ENCODE data around the gene DPEP2.
"Not testable (repeated sequence)": the region's sequence is repeated elsewhere in the genome, so short reads cannot be mapped to it uniquely, and the experiment has no call there.

Gene DPEP2

DNA sequence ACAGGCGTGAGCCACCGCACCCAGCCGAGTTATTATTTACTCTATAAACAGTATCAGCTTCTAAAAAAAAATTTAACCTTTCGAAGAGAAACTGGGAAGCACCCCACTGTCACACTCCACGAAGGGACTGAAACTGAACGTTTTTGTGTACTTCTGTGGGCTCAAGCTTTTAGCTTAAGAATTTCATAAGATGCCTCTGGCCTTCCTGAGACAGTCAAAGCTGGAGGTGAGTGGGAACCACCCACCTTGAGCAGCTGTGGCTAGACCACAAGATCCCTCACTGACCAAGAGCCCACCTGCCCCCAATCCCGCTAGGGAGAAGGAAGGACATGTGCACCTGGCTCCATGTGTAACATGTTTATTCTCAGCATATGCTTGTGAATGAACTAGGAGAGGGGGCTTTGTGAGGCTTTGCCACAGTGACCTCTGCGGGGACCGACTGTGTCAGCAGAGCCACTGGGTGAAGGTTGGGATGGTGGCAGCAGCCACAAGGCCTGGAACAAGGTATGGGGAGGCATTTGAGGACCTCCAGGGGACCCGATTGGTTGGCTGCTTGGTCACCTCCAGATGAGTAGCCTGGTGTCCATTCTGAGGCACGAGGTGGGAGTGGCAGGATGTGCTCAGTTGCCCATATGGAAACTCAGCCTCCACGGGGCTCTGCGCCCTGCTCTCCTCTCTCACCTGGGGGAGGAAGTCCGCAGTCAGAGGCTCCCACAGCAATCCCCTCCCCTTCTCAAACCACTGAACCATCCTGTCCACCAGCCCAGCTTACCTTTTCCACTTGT is 23.8 kb downstream of the DPEP2 start:
- no peak for DNase-seq

DNA sequence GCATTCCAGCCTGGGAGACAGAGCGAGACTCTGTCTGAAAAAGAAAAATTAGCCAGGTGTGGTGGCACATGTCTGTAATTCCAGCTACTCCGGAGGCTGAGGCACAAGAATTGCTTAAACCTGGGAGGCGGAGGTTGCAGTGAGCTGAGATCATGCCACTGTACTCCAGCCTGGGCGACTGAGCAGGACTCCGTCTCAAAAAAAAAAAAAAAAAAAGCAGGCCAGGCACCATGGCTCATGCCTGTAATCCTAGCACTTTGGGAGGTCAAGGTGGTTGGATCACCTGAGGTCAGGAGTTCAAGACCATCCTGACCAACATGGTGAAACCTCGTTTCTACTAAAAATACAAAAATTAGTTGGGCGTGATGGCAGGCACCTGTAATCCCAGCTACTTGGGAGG is 27.0 kb downstream of the DPEP2 start:
- not testable (repeated sequence) for DNase-seq

DNA sequence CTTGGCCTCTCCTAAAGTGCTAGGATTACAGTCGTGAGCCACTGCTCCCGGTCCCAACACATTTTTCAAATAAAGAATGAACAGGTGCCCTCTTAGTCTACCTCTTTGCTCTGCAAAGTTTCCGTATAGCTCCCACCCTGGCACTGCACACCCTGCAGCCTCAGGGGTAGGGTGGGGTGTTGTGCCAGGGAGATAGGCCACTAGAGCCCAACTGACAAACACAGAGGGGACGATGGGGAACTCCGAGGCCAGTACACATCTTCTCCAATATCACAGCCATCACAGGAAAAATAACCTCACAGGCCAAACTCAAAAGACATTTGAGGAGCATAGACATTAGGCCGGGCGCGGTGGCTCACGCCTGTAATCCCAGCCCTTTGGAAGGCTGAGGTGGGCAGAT is 28.2 kb downstream of the DPEP2 start:
- no peak for DNase-seq

DNA sequence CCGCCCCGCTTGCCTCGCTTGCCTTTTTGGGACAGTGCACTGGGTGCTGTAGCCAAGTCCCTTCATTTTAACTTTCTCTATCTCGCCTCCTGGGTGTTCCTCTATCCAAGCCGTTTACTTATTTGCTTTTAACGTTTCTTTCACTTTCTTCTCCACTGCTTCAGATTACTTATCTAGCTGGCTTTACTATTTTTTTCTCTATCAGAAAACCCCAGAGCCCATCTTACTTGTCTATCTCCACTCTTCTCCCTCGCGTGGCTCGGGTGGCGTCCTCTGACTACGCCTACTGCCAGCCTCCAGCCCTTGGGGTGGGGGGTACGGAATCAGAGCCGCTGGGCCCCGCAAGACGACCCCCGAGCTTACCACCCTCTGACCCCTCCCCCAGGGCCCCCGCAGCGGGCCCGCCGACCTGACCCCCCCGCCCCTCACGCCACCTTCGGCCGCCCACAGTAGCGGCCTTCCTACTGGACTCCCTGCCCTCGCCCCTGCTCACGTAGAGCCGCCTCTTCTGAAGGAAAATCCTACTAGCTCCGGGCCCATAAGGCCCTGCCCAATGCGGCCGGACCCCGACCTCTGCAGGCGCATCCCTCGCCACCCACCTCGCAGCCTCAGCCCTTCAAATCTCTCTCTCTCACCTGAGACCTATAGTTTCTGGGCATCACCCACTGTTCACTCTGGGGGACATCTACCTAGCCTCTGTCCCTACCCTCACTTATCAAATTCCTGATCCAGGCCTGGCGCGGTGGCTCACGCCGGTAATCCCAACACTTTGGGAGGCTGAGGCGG is 29.8 kb downstream of the DPEP2 start:
- no peak for DNase-seq

DNA sequence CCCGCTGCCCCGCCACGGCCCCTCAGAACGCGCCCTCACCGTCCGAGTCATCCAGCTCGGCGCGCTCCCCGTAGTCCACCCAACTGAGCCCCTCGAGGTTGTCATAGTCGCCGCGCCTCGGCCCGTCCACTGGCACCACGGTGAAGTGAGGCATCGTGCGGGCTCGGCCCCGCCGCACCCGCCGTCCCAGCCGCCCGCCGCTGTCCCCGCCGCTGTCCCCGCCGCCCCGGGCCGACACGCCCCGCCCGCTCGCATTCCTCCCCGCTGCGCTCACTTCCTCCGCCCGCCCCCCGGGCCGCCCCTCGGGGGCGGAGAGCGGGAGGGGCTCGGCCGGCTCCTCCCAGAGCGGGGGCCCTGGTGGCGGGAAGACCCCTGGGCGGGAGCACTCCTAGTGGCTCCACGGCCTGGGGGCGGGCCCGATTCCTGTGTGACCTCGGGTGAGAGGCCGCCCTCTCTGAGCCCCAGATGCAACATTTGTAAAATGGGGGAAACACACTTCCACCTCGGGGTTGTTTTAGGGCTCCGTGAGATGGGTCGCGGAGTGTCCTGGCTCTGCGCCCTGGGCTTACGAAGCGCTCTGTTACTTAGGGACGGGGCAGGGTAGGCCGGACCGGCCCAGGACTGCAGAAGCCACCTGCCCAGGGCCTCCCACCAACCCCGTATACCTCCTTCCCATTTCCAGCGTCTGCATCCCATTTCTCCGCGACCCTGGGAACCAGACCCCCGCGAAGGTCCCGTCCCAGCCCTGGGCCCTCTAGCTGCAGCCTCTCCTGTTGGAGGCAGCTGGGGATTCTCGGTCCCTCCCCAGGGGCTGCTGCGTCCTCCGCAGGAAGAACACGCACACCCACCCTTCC is 30.7 kb downstream of the DPEP2 start, which contains the start of gene SLC12A4:
Gene SLC12A4, minus strand, starts transcription at position 238 of the 854 bp plus-strand sequence. Its CDS starts 84 bp downstream, at position 154.
- peak; percentile 78 for DNase-seq

DNA sequence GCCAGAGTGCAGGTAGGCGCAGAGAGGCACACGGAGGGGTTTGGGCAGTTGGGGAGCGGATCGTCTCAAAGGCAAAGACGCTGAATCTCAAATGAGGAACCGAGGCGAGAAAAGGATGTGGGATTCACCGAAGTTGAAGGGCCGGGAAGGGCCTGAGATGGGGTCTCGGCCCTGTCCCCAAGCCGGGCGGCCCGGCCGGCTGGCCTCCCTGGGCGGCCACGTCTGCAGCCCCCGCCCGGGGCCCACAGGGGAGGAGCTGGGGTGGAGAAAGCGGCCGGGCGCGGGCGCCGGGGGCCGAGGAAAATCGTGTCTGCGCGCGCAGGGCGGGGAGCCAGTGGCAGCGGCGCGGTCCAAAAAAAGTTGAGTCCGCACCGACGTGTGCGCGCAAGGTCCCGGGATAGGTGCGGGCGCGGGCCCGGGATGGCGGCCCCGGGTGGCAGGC is 31.3 kb downstream of the DPEP2 start:
- no peak for DNase-seq

DNA sequence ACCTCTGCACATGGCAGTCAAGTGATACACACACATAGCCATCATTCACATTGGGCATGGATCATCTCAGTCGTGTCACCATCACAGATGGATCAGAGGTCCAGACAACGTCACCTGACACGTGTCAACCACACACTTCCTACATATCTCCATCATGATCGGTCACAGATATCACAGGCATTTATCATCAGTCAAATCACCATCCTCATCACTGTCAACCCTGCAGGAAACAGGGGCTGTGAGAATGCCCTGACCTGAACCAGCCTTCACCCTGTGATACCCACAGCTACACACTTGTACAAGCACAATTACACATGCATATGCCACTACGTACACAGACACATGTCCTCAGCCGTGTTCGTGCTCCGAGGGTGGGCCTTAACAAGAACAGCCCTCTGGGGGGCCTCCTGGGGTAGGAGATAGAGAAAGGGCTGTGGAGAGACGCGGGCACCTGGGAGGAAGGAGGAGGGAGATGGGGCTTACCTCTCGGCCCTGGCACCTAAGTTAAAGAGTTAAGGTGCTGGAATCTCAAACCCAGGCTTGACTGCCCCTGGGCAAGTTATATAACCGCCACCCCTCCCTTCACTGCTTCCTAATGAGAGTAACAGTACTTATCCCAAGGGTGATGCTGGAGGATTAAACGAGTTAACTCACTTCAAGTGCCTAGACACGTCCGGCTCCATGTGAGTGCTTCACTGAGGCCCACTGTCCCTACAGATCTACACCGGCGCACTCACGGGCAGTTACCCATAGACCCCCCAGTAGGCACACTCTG is 31.9 kb downstream of the DPEP2 start:
- DNase-seq, result no peak

DNA sequence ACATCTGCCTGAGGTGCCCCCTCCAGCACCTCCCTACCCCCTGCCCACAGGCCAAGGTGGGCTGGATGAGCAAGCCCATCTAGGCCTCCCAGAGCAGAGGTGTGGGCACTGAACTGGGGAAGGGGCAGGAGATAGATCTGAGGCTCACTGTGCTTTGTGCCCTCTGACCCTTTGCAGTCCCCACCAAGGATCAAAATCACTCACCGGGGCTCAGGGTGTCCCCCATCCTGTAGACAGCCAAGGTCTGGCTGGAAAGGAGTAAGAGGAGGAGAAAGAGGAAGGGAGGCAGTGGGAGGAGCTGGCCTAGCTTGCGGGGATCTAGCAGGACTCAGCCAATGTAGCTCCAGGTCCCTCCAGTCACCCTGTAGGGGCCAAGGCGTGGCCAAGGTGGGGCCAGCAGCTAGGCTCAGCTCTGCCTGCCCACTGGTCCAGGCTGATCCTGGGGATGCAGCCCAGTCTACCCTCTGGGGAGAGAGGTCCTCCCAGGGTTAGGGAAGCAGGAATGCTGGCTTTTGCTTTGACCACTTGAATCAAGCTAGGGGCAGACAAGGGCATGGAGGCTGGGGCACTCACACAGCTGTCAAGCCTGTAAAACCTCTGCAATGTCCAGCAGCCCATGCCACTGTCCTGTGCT is 32.6 kb downstream of the DPEP2 start:
- no peak for DNase-seq

DNA sequence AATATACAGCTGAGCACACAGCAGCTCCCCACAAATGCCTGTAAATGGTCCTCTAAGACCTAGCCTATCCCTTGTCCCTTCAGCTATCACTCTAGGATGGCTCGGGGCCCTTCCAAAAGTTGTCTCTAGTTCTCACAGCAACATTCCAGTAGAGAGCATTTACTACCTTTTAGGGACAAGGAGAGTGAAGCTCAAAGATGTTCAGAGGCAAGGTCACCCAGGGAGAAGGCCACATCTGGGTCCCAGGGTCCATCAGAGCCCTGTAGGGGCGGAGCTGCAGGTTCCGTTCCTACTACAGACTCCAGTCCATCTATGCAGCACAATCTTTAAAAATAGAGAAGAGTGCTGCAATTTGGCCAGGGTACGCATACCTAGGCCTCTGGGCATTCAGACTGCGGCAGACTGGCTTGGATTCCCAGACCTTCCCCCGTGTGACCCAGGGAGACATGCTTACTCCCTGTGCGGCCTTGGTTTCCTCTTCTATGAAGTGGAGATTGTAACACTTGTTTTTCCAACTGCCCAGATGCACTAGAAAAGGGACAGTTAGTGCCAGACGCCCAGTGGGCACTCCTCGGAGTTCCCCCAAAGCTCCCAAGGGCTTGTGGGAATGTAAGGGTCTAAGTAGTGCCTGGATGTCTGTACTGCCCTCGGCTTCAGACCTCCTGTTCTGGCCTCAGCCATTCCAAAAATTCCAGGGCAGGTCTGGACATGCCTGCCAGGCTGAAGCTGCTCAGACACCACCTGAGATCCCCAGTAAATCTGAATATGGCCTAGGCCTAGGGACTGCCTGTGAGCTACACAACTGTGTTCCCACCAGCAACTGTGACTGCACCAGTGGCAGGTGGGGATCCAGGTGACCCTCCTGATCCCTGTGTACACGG is 33.4 kb downstream of the DPEP2 start:
- no peak for DNase-seq

DNA sequence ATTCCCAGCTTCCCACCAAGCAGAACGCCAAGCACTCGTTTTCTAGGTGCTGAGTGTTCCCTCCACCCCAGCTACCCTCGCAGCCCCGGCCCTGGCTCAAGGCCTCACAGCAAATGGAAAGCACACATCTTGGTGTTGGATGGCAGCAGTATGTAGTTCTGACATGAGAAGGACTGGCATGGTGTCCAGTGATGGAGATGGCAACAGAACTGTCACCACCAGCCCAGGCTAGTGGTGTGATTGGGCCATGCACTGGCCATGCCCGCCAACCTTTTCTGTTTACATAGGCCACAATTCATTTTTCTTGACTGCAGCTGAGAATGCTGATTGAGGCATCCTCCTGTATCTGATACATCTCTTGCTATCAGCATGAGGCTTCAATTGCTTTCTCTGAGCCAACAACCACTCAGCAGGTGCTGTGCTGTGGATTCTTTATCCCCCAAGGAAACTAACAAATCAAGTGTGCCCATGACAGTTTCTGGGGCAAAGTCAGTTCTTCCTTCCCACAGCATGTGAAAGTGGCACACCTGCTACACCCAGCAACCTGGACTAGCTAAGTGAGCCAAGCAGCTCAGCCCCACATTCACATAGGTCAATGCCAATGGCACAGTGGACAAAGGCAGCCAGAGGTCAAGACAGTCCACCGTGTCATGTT is 34.7 kb downstream of the DPEP2 start:
- no peak for DNase-seq

DNA sequence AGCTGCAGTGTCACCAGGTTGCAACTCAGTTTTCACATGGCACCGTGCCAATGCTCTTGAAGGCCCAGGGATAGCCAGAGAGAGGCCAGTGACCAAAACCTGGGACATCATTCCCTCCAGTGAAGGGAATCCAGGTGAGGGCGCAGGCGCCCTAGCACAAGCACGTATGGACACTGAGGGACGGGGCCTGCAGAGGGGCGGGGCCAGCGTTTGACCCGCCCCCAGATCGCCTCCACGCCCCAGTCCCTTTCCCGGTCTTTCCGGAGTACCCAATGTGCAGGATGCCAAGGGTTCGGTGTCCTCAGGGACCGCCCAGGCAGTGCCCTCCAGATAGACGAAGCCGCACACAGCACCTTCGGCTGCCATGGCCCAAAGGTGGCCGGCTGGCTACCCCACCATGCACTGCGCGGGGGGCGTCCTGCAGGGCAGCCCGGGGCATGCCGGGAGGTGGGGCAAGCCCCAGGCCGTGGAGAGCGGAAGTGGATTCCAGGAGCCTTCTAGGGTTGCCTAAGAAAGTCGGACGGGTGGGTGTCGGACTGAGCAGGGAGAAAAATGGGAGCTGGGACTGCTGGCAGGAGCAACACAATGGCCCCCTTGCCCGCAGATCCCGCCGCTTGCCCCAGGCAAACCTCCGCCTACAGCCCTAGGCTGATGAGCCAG is 35.5 kb downstream of the DPEP2 start:
- no peak for DNase-seq

DNA sequence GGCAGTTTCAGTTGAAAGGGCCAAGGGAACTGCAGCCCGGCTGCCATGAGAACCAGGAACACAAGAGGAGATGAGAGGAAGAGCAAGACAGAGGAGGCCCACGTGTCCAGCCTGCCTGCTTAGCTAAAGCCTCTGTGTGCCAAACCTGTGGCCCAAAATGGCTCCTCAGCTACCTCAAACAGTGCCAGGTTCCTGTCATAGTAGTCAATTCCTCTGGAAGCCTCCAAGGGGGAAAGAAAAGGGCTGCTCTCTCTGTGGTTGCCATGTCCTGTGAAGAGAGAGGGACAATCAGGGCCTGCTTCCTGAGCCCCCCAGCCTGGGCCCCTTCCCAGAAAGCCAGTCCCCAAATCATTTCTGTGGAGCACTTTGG is 36.0 kb downstream of the DPEP2 start:
- DNase-seq, result no peak

DNA sequence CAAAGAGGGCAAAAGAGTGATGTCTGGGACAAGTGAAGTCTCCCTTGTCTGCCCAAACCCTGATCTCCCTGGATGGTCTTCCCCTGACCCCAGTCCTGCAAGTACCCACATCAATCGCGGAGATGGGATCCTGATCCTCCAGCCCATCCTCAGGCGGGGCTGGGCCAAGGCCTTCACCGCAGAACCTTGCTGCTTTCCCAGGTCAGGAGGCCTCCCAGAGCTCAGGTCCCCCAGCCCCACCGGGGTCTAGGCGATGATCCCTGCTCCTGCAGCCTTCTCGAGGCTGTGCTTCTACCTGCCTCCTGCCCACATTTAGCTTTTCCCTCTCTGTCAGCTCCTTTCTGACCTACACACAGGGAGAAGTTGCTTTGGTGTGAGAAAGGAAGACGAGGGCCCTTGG is 37.1 kb downstream of the DPEP2 start:
- DNase-seq, result no peak

DNA sequence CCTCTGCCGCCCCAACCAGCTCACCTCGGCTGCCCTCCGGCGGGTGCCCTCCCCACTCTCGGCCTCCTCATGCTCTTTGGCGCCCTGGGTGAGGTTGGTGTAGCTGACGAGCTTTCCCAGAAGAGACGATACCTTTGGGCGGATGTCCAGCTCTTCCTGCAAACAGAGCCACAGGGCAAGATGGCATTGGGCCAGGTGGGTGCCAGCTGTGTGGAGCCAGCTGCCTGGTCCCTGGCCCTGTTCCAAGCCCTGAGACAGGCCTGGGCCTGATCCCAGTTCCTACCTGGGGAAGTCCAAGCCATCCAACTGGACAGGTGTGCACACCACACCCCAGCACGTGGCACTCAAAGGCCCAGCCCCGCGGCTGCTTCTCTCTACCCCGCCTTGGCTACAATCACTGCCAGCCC is 37.7 kb downstream of the DPEP2 start:
- DNase-seq, result no peak

DNA sequence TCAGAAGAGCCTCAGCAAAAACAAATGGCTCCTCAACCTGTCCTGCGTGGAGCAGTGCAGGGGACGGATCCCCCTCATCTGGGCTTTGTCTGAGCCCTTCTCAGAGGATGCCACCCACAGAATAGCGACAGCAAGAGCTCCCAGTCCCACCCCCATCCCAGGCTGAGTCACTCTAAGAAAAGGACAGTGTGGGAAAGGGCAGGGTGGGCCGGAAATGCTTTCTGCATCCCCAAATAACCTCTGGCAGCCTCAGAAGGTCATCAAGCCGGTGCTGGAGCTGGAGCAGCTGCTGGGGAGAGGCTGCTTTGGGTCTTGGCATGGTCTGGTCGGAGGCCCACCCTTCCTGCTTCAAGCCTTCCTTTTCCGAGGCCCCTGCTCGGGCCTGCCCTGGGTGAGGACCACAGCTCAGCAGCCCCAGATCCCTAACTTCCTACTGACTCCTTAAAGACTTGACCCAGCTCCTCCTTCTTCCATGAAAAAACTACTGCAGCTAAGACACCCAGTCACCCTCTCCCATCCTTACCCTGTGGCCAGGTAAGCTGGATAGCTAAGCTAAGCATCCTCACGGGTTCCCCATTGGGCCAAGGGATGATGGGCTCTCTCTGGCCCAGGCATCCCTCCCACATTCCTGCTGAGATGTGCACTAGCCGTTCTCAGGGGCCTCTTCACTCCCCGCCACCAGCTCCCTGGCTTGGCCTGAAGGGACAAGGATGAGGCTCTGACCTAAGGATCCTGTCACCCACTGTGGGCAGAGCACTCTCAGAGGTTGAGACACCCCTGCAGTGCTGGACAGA is 39.6 kb downstream of the DPEP2 start:
- DNase-seq, result no peak

DNA sequence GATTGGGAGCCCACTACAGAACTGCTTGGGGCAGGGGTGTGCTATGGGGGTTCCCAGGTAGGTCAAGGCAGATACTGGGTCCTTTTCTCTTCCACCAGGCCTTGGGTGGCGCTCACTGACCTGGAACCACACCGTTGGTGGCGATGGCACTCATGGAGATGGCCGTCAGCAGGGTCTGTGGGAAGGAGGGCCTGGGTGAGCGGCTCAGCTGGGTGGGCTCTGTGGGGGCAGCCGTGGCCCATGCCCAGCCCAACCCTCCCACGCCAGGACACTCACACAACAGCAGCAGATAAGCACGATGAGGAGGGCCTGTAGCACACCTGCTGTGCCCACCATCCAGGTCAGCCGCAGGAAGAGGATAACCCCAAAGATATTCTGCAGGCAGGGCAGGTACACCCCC is 41.7 kb downstream of the DPEP2 start:
- DNase-seq, result no peak

DNA sequence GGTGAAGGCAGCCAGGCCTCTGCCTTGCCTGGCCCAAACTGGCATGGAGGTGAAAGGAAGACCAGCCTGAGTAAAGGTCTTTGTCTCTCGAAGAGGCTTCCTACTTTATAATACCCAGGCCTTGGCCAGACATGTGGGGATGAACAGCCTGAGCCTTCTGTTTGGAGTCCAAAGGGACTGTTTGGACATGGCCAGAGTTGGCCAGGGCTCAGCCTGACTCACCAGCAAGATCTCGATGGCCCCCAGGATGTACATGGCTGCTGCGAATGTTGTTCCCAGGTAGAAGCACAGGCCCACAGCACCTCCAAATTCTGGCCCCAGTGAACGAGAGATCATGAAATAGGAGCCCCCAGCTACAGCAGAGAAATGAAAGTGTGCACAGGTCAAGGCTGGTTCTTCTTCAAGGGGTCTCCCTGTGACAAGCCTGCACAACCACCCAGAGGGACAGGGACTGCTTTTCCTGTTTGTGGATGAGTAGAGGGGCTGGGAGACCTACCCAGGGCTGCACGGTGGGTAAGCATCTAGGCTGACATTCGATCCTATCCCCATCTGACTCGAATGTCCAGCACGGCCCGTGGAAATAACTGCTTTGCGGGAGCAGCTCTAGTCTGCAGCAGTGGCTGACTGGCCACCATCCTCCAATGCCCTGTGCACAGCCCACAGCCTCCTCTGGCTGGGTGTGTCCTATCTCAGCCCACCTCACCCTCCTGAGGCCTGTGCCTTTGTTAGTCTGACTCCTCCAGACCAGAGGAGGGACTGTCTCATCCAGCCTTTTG is 44.7 kb downstream of the DPEP2 start:
- no peak for DNase-seq
